Liver (tissue), 3 donors: Measurements from ENCODE around the gene ZNF79.

ENCODE experiments used
- RXRA ChIP-seq, 2 donors: IDR thresholded peaks; 2 replicates each; pipeline ENCODE4 v1.6.1; 2017 to 2018; ENCODE audit warnings: antibody characterized with exemption in 2 of 2, mild to moderate bottlenecking in 1 of 2
- TF ChIP-seq, protein P1 (sequence below): fragments of 150-350 bp; IDR thresholded peaks from 2 replicates; pipeline ENCODE4 v1.5.1; 2017; ENCODE audit warnings: improper control_type of control experiment, low read depth, low read length; ENCODE audit not compliant: missing input control
- donor health status: healthy.
- donor health status: healthy.

DNA sequence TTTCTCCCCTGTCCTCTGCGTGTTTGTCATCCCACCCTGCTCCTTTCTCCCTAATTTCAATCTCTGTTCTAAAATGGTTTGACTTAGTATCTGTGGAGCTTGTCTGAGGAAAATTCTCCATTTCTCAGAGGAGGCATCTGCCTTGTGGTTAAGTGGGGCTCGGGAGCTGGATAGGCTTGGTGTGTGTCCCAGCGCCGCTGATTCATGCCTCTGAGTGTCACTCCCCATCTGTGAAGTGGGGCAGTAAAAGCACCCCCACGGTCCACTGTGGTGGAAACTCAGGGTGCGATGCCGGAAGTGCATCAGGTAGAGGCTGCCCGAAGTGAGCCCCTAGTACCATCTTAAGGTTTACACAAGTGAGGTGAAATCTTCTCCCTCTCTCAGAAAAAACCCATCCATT lies 64.8 kb downstream of the ZNF79 start:
- TF ChIP-seq, protein P1, sequence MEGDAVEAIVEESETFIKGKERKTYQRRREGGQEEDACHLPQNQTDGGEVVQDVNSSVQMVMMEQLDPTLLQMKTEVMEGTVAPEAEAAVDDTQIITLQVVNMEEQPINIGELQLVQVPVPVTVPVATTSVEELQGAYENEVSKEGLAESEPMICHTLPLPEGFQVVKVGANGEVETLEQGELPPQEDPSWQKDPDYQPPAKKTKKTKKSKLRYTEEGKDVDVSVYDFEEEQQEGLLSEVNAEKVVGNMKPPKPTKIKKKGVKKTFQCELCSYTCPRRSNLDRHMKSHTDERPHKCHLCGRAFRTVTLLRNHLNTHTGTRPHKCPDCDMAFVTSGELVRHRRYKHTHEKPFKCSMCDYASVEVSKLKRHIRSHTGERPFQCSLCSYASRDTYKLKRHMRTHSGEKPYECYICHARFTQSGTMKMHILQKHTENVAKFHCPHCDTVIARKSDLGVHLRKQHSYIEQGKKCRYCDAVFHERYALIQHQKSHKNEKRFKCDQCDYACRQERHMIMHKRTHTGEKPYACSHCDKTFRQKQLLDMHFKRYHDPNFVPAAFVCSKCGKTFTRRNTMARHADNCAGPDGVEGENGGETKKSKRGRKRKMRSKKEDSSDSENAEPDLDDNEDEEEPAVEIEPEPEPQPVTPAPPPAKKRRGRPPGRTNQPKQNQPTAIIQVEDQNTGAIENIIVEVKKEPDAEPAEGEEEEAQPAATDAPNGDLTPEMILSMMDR = no peak
- no peak for TF ChIP-seq RXRA (IDR thresholded peaks at IDR 0.05)
